Measurements from ENCODE around the gene BARHL2. TPM values are rescaled to one million over a fixed set of nuclear protein-coding genes. Genes with fewer than 3 reads are reported as not detected.
A peak's percentile ranks its signal among the peaks of the same experiment; 100 is the strongest.

Gene BARHL2
- total and polyA plus RNA-seq, 10 of the 15 experiments (the other 5 are each of a cell fraction or from before 2014, with no cell fraction given), result not detected

DNA sequence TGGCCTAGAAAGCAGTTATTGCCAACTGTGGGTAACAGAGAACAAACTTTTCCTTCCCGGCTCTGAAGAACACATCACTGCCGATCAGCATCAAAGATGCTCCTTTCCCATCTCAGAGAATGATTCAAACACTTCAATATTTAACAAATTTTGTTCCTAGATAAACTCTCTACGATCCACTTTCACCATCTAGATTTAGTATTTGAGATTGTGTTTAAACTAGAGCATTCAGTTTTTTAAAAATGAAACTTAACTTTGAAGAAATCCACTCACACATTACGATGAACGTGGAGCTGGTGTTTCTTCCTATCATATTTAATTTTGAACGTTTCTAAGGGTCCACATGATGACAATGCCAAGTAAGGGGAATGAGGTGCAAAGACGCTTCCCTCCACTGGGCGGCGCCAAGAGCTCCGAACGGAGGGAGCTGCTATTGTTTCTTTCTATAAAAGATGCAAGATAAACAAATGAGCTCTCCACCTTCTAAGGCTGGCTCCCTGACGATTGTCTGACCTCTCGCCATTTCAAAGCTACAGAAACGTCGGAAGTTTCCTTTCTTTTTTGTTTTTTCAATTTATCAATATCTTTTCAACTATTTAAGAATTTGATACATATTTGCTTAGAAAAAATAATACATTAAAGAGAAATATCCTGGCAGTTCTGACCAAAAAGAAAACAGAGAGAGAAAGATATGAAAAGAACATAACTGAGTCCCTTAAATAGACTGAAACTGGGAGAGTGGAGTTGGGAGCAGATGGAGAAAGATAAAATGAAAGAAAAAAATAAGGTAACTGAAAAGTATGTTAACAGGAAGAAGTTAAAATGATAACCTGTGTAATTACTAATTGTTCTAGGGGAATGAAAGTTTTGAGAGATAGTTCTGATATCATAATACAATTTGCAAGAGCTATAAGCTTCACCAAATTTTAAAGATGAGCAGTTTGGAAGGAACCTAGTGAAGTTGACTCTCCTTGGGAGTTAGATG, 4.4 kb upstream of the BARHL2 start:
- no peak overlapping the region for H2AFZ ChIP-seq (ENCODE audit: control insufficient read depth, low read depth, low read length)
- H3K9me3 ChIP-seq (replicated peaks; ENCODE audit: control insufficient read depth, insufficient read depth, low read length), result peaks cover 3% of the 10 kb centered on the region
- no peak overlapping the region for H3K4me2 ChIP-seq (ENCODE audit: control insufficient read depth, insufficient read depth)
- FAIRE-seq (peak; percentile 92), DNase-seq (ENCODE audit: low read depth, low spot score) (no peak), ATAC-seq (peak; percentile 89)
- intact Hi-C loops (cut with micrococcal nuclease; ENCODE audit: unreplicated experiment), result loop anchor here (1.0 to 10.0 kb wide), 5 partner anchors 129 to 609 kb away; no protein-coding TSS in a partner anchor
- H3K36me3 ChIP-seq (ENCODE audit: control insufficient read depth in 2 of 2, insufficient read depth in 2 of 2, low read length in 1 of 2), result no peaks in the 10 kb centered on the region
- H3K27ac ChIP-seq (ENCODE audit: control insufficient read depth, insufficient read depth), result no peak overlapping the region
- H3K4me3 ChIP-seq, result no peak overlapping the region
- in situ Hi-C loops (cut with MboI), result loop anchor here (5.0 kb wide), 2 partner anchors 236 to 441 kb away; no protein-coding TSS in a partner anchor
- ChIA-PET CTCF (interaction anchor here (0.6 to 4.3 kb wide), 83 partner anchors 8 to 1349 kb away, joined by 3 to 61 read pairs (median 4); no protein-coding TSS in a partner anchor), SMC1A (ENCODE audit: uncharacterized antibody, unreplicated experiment) (interaction anchor here (0.5 to 3.5 kb wide), 35 partner anchors 9 to 1760 kb away, joined by 3 to 47 read pairs (median 3); no protein-coding TSS in a partner anchor), RAD21 (ENCODE audit: unreplicated experiment) (interaction anchor here (0.6 to 3.1 kb wide), 22 partner anchors 9 to 903 kb away, joined by 3 to 29 read pairs (median 3); no protein-coding TSS in a partner anchor), POLR2A (interaction anchor here (0.6 kb wide), 1 partner anchor 152 kb away, joined by 3 read pairs; no protein-coding TSS in a partner anchor)
- 8% methylated on average over 15 of the region's 15 CpGs for WGBS (ENCODE audit: insufficient coverage, insufficient replicate concordance, low lambda C conversion rate, missing lambda C conversion rate)
- no peaks in the 10 kb centered on the region for H4K20me1 ChIP-seq (ENCODE audit: control insufficient read depth, insufficient read depth)
- H3K79me2 ChIP-seq (ENCODE audit: control insufficient read depth, insufficient read depth, low read length), result no peaks in the 10 kb centered on the region
- H3K4me1 ChIP-seq (ENCODE audit: control insufficient read depth, insufficient read depth, low read length), result no peaks in the 10 kb centered on the region
- BruUV-seq (replicated peaks), result no TSS peak
- no peak overlapping the region for H3K9ac ChIP-seq (ENCODE audit: control insufficient read depth, insufficient read depth, low read length)
- TF ChIP-seq FOXK2 (IDR thresholded peaks at IDR 0.05) (no peak), RAD21 (IDR thresholded peaks at IDR 0.05; ENCODE audit: insufficient read depth, low read depth, low read length) (peak; percentile 72), YY1 (IDR thresholded peaks at IDR 0.05; ENCODE audit: low read depth, low read length) (peak; percentile 58; the same call in 1 of the 2 replicates), BCL3 (IDR thresholded peaks at IDR 0.05; ENCODE audit: borderline replicate concordance, insufficient read depth, low read depth, low read length, poor library complexity, severe bottlenecking) (no peak), SMC3 (IDR thresholded peaks at IDR 0.05; ENCODE audit: borderline replicate concordance, low read length) (peak; percentile 79)
- TF ChIP-seq, protein P1, sequence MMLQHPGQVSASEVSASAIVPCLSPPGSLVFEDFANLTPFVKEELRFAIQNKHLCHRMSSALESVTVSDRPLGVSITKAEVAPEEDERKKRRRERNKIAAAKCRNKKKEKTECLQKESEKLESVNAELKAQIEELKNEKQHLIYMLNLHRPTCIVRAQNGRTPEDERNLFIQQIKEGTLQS (IDR thresholded peaks at IDR 0.05; ENCODE audit: borderline replicate concordance, extremely low read depth, low read depth, low read length), result no peak
- TF ChIP-seq, protein P2, sequence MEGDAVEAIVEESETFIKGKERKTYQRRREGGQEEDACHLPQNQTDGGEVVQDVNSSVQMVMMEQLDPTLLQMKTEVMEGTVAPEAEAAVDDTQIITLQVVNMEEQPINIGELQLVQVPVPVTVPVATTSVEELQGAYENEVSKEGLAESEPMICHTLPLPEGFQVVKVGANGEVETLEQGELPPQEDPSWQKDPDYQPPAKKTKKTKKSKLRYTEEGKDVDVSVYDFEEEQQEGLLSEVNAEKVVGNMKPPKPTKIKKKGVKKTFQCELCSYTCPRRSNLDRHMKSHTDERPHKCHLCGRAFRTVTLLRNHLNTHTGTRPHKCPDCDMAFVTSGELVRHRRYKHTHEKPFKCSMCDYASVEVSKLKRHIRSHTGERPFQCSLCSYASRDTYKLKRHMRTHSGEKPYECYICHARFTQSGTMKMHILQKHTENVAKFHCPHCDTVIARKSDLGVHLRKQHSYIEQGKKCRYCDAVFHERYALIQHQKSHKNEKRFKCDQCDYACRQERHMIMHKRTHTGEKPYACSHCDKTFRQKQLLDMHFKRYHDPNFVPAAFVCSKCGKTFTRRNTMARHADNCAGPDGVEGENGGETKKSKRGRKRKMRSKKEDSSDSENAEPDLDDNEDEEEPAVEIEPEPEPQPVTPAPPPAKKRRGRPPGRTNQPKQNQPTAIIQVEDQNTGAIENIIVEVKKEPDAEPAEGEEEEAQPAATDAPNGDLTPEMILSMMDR (IDR thresholded peaks at IDR 0.05 in 2 of 3, conservative IDR thresholded peaks at IDR 0.05 in 1 of 3; ENCODE audit: control insufficient read depth in 2 of 3, extremely low read depth in 1 of 3, insufficient read depth in 1 of 3, low read depth in 3 of 3, low read length in 3 of 3), result peak; percentile 87 to 91 (median 91)
- H3K27me3 ChIP-seq (replicated peaks in 1 of 2; ENCODE audit: control insufficient read depth in 2 of 2, insufficient read depth in 2 of 2, low read length in 1 of 2), result peaks cover 11 to 24% of the 10 kb centered on the region in 2 experiments
